H1 (cell line): ENCODE measurements around the gene GRM4. TPM values are rescaled to one million over a fixed set of nuclear protein-coding genes. Genes with fewer than 3 reads are reported as not detected.

Source experiments
- CTCF ChIA-PET: fragments of 300-600 bp; sonication (Branson Sonifier 250); formaldehyde crosslinking; loops from one replicate; lab custom pipeline; 2021; ENCODE audit not compliant: partially characterized antibody; lab: Charles Lee
- POLR2A ChIA-PET: fragments of 300-600 bp; sonication (Branson Sonifier 250); formaldehyde crosslinking; loops from one replicate; lab custom pipeline; 2021; ENCODE audit warnings: inconsistent platforms; ENCODE audit not compliant: partially characterized antibody; lab: Charles Lee
- DNase-seq, 2 experiments: peaks; one replicate each; pipeline versions ENCODE4 v3.0.0 to v3.0.0-alpha.2; 2010 to 2022; ENCODE audit warnings: low spot score in 2 of 2, low read depth in 1 of 2, mixed read lengths in 1 of 2
- FAIRE-seq: peaks from 2 replicates; lab custom pipeline; 2011; peaks lifted over from hg19 to GRCh38; lab: Jason Lieb, UNC
- H2AFZ ChIP-seq: 2 replicates; pipeline ENCODE4 v1.8.1; 2012; ENCODE audit warnings: low read length, inconsistent platforms
- H2AK5ac ChIP-seq: 2 replicates; pipeline ENCODE4 v1.6.1; 2013; ENCODE audit warnings: low read depth, low read length
- H2BK120ac ChIP-seq: replicated peaks from 2 replicates; pipeline ENCODE3; 2013; ENCODE audit warnings: low read depth, low read length, inconsistent platforms
- H2BK12ac ChIP-seq: 2 replicates; pipeline ENCODE4 v1.6.1; 2013; ENCODE audit warnings: low read depth, low read length
- H2BK15ac ChIP-seq: 2 replicates; pipeline ENCODE4 v1.6.1; 2013; ENCODE audit warnings: low read length
- H2BK20ac ChIP-seq: 2 replicates; pipeline ENCODE4 v1.6.1; 2013; ENCODE audit warnings: low read length
- H2BK5ac ChIP-seq: 2 replicates; pipeline ENCODE4 v1.6.1; 2013; ENCODE audit warnings: low read depth, low read length
- H3K14ac ChIP-seq: 2 replicates; pipeline ENCODE4 v1.6.1; 2013; ENCODE audit warnings: inconsistent platforms; ENCODE audit not compliant: insufficient read length
- H3K18ac ChIP-seq: 2 replicates; pipeline ENCODE4 v1.6.1; 2013; ENCODE audit warnings: low read length; ENCODE audit errors: extremely low read depth
- H3K23ac ChIP-seq: 2 replicates; pipeline ENCODE4 v1.6.1; 2013; ENCODE audit warnings: inconsistent platforms; ENCODE audit not compliant: insufficient read length
- H3K23me2 ChIP-seq: 2 replicates; pipeline ENCODE4 v1.6.1; 2013; ENCODE audit warnings: low read depth, low read length
- H3K27ac ChIP-seq: 2 replicates; pipeline ENCODE4 v1.6.1; 2011; ENCODE audit warnings: low read depth, low read length, inconsistent platforms
- H3K27me3 ChIP-seq, 4 experiments: replicated peaks in 1 of 4; 1 replicate in 1 of 4; 2 replicates in 3 of 4; pipeline versions ENCODE4 v1.6.1 to v1.8.1; 2011 to 2013; ENCODE audit warnings: low read length in 3 of 4, mild to moderate bottlenecking in 3 of 4, inconsistent platforms in 2 of 4, mixed read lengths in 2 of 4, moderate library complexity in 1 of 4; ENCODE audit not compliant: control insufficient read depth in 3 of 4, insufficient read depth in 3 of 4; ENCODE audit errors: extremely low read depth in 1 of 4
- H3K36me3 ChIP-seq, 4 experiments: 2 replicates each; pipeline versions ENCODE4 v1.6.1 to v1.8.1; 2011 to 2013; ENCODE audit warnings: mild to moderate bottlenecking in 4 of 4, low read length in 3 of 4, moderate library complexity in 2 of 4, control low read depth in 1 of 4, inconsistent platforms in 1 of 4; ENCODE audit not compliant: insufficient read depth in 4 of 4, control insufficient read depth in 2 of 4
- H3K4ac ChIP-seq: replicated peaks from 2 replicates; pipeline ENCODE3; 2013; ENCODE audit warnings: low read length, low read depth, mixed read lengths, inconsistent platforms; ENCODE audit not compliant: insufficient read length
- H3K4me1 ChIP-seq, 4 experiments: replicated peaks in 1 of 4; 1 replicate in 1 of 4; 2 replicates in 3 of 4; pipeline versions ENCODE4 v1.6.1 to v1.8.1; 2011 to 2013; ENCODE audit warnings: low read length in 3 of 4, inconsistent platforms in 2 of 4, mixed read lengths in 1 of 4; ENCODE audit not compliant: insufficient read depth in 4 of 4, control insufficient read depth in 3 of 4
- H3K4me2 ChIP-seq, 2 experiments: 2 replicates each; pipeline versions ENCODE4 v1.6.1 to v1.8.1; 2011 to 2013; ENCODE audit warnings: low read depth in 2 of 2, low read length in 2 of 2, control low read depth in 1 of 2, inconsistent platforms in 1 of 2, mild to moderate bottlenecking in 1 of 2; ENCODE audit not compliant: insufficient read depth in 1 of 2
- H3K4me3 ChIP-seq, 4 experiments: fragments of 200-600, 300-600 bp in 1 of 4; sonication (generic), shearing (Covaris generic), sonication (Bioruptor Twin) in 1 of 4; 2 replicates each; pipeline versions ENCODE4 v1.5.1 to v1.8.1; 2011 to 2016; ENCODE audit warnings: low read length in 4 of 4, low read depth in 3 of 4, control low read depth in 2 of 4, inconsistent platforms in 2 of 4, mild to moderate bottlenecking in 2 of 4, mixed read lengths in 1 of 4, moderate library complexity in 1 of 4; ENCODE audit not compliant: insufficient read depth in 2 of 4; ENCODE audit errors: extremely low read depth in 1 of 4
- H3K56ac ChIP-seq: replicated peaks from 2 replicates; pipeline ENCODE3; 2013; ENCODE audit warnings: low read depth, mild to moderate bottlenecking, mixed read lengths, low read length, inconsistent platforms; ENCODE audit not compliant: insufficient read length
- H3K79me1 ChIP-seq: 2 replicates; pipeline ENCODE4 v1.6.1; 2013; ENCODE audit warnings: low read depth, low read length, control low read depth
- H3K79me2 ChIP-seq, 2 experiments: 2 replicates each; pipeline versions ENCODE4 v1.6.1 to v1.8.1; 2012 to 2013; ENCODE audit warnings: low read length in 2 of 2, mild to moderate bottlenecking in 2 of 2, inconsistent platforms in 1 of 2; ENCODE audit not compliant: insufficient read depth in 2 of 2, control insufficient read depth in 1 of 2
- H3K9ac ChIP-seq, 4 experiments: replicated peaks in 1 of 4; 1 replicate in 1 of 4; 2 replicates in 3 of 4; pipeline versions ENCODE4 v1.6.1 to v1.8.1; 2011 to 2013; ENCODE audit warnings: low read depth in 3 of 4, low read length in 3 of 4, control low read depth in 2 of 4, mild to moderate bottlenecking in 2 of 4, moderate library complexity in 2 of 4, inconsistent platforms in 1 of 4; ENCODE audit errors: extremely low read depth in 1 of 4
- H3K9me3 ChIP-seq, 2 experiments: 2 replicates each; pipeline versions ENCODE4 v1.6.1 to v1.8.1; 2012 to 2013; ENCODE audit warnings: mild to moderate bottlenecking in 2 of 2, moderate library complexity in 2 of 2, control low read depth in 1 of 2, inconsistent platforms in 1 of 2, low read depth in 1 of 2, low read length in 1 of 2, mixed read lengths in 1 of 2; ENCODE audit not compliant: insufficient read depth in 2 of 2
- H4K20me1 ChIP-seq, 2 experiments: replicated peaks in 1 of 2; 2 replicates each; pipeline versions ENCODE3 to v1.8.1; 2011 to 2013; ENCODE audit warnings: inconsistent platforms in 2 of 2, low read length in 2 of 2, mild to moderate bottlenecking in 1 of 2; ENCODE audit not compliant: insufficient read depth in 2 of 2, control insufficient read depth in 1 of 2
- H4K5ac ChIP-seq: 2 replicates; pipeline ENCODE4 v1.6.1; 2013; ENCODE audit warnings: low read length, low read depth, mixed read lengths, inconsistent platforms; ENCODE audit not compliant: insufficient read length
- H4K8ac ChIP-seq: 2 replicates; pipeline ENCODE4 v1.8.0; 2013; ENCODE audit warnings: mild to moderate bottlenecking, moderate library complexity, low read length, inconsistent platforms; ENCODE audit not compliant: insufficient read depth; ENCODE audit errors: extremely low read depth
- H4K91ac ChIP-seq: replicated peaks from 2 replicates; pipeline ENCODE3; 2013; ENCODE audit warnings: low read length, mixed read lengths, inconsistent platforms; ENCODE audit not compliant: insufficient read length
- BACH1 ChIP-seq: IDR thresholded peaks from 2 replicates; pipeline ENCODE4 v1.6.1; 2012; ENCODE audit warnings: low read length, improper control_type of control experiment
- BRCA1 ChIP-seq: IDR thresholded peaks from 2 replicates; pipeline ENCODE4 v1.6.1; 2012; ENCODE audit warnings: low read depth, low read length, improper control_type of control experiment
- EP300 ChIP-seq, 2 experiments: IDR thresholded peaks; 1 replicate in 1 of 2; 2 replicates in 1 of 2; pipeline ENCODE4 v1.6.1; 2011 to 2012; ENCODE audit warnings: low read depth in 2 of 2, low read length in 2 of 2, mild to moderate bottlenecking in 2 of 2, borderline replicate concordance in 1 of 2, inconsistent platforms in 1 of 2, moderate library complexity in 1 of 2
- KDM1A ChIP-seq: fragments of 200-600, 300-600 bp; sonication (generic); IDR thresholded peaks from 2 replicates; pipeline ENCODE4 v1.7.1; 2016; ENCODE audit warnings: mild to moderate bottlenecking, low read length, borderline replicate concordance
- POLR2A ChIP-seq, 2 experiments: IDR thresholded peaks; 1 replicate in 1 of 2; 2 replicates in 1 of 2; pipeline ENCODE4 v1.6.1; 2011; ENCODE audit warnings: low read depth in 2 of 2, low read length in 2 of 2, mild to moderate bottlenecking in 2 of 2; ENCODE audit errors: control extremely low read depth in 1 of 2
- RBBP5 ChIP-seq: IDR thresholded peaks from 2 replicates; pipeline ENCODE4 v1.7.1; 2012; ENCODE audit warnings: low read depth, mild to moderate bottlenecking, inconsistent platforms, low read length, moderate library complexity, borderline replicate concordance
- SUZ12 ChIP-seq: fragments of 200-600 bp; sonication (generic); IDR thresholded peaks from 2 replicates; pipeline ENCODE4 v1.6.1; 2012; ENCODE audit warnings: mild to moderate bottlenecking, inconsistent platforms, low read length, moderate library complexity, mixed read lengths
- ZNF274 ChIP-seq: IDR thresholded peaks from 2 replicates; pipeline ENCODE4 v1.7.0; 2012; ENCODE audit warnings: low read length, borderline replicate concordance; ENCODE audit errors: extremely low read depth
- WGBS, 2 experiments: shearing (Covaris generic) in 1 of 2; methylation state at CpG; one replicate each; pipeline versions ENCODE4 v1.1.6 to v1.1.7; 2013 to 2015; ENCODE audit warnings: low lambda C conversion rate in 2 of 2, mixed read lengths in 2 of 2, inconsistent platforms in 1 of 2, low coverage in 1 of 2, missing lambda C conversion rate in 1 of 2; ENCODE audit not compliant: insufficient replicate concordance in 2 of 2, insufficient coverage in 1 of 2, insufficient read length in 1 of 2; ENCODE audit errors: extremely low coverage in 1 of 2, missing lambda C conversion rate in 1 of 2; 5-methylcytosine and 5-hydroxymethylcytosine counted together
- polyA plus RNA-seq, 7 experiments: library from polyadenylated mRNA; depleted of rRNA in 3 of 7; stranded (reverse) in 5 of 7; unstranded in 2 of 7; fragments of >200 nt in 5 of 7; fragments of 200-250 nt in 2 of 7; gene quantifications; 1 replicate in 5 of 7; 2 replicates in 1 of 7; 4 replicates in 1 of 7; pipeline versions ENCODE4 v1.2.1 to v1.2.3, GENCODE V29; 2011 to 2013; ENCODE audit warnings: missing spikeins in 2 of 7, mixed read lengths in 2 of 7
- total RNA-seq: library from RNA; stranded (reverse); fragmentation: NEBNext Ultra II Directional; extraction: Animal tissue kit (Norgen Biotek cat#: 25700); gene quantifications from 2 replicates; pipeline ENCODE4 v1.2.1, GENCODE V29; 2021
- TF ChIP-seq, protein P1 (sequence below): IDR thresholded peaks from 2 replicates; pipeline ENCODE4 v1.6.1; 2012; ENCODE audit warnings: inconsistent platforms
- TF ChIP-seq, protein P2 (sequence below): IDR thresholded peaks from 2 replicates; pipeline ENCODE4 v1.6.1; 2011; ENCODE audit warnings: low read depth, mild to moderate bottlenecking, low read length; ENCODE audit not compliant: insufficient read depth

The GRM4 gene
- total and polyA plus RNA-seq, 2 of the 8 experiments (the other 6 are each of a cell fraction or from before 2014, with no cell fraction given): 19.6 to 21.5 TPM

GRCh38 chr6:33975661-33976436 lies 170.0 kb downstream of the GRM4 start:
- Histone ChIP-seq H3K4me2 (peak overlapping the region; percentile 76 to 93), H4K5ac (no peak overlapping the region), H2BK20ac (no peak overlapping the region; the same call in 1 of the 2 replicates), H2BK15ac (peak overlapping the region; percentile 9; the same call in 1 of the 2 replicates), H2AFZ (peak overlapping the region; percentile 46; the same call in 1 of the 2 replicates), H2BK12ac (peak overlapping the region; percentile 45; the same call in 1 of the 2 replicates), H3K27ac (no peak overlapping the region), H4K91ac (no peak overlapping the region), H3K23me2 (no peaks in the 10 kb centered on the region; the same call in 1 of the 2 replicates), H3K23ac (no peak overlapping the region), H3K14ac (no peak overlapping the region), H3K79me2 (no peaks in the 10 kb centered on the region), H2AK5ac (no peak overlapping the region), H3K56ac (no peak overlapping the region), H4K8ac (peak overlapping the region; percentile 30; the same call in 1 of the 2 replicates), H3K4me1 (peaks cover 2 to 12% (median 3%) of the 10 kb centered on the region in 4 experiments; a peak in 5 of 7 replicates), H3K79me1 (no peaks in the 10 kb centered on the region), H3K4me3 (peak overlapping the region; percentile 35 to 63 (median 52)), H2BK120ac (no peak overlapping the region), H3K36me3 (no peaks in the 10 kb centered on the region), H3K18ac (peak overlapping the region; percentile 85), H3K27me3 (peaks cover 5 to 14% (median 11%) of the 10 kb centered on the region in 4 experiments), H3K4ac (no peak overlapping the region), H2BK5ac (no peak overlapping the region), H4K20me1 (peaks cover 0 to 2% of the 10 kb centered on the region in 2 experiments), H3K9me3 (no peaks in the 10 kb centered on the region), H3K9ac (no peak overlapping the region)
- CTCF ChIA-PET: interaction anchor here (0.7 to 11.9 kb wide), 13 partner anchors 8 to 321 kb away, joined by 3 to 98 read pairs (median 3); no protein-coding TSS in a partner anchor
- 12% methylated on average over 26 of the region's 44 CpGs; no CpG with 5 or more reads in 1 of the 2 experiments for WGBS, 2 experiments
- DNase-seq: peak in 1 of 2 experiments; percentile 70
- POLR2A ChIA-PET: interaction anchor here (1.6 to 1.7 kb wide), 2 partner anchors 14 to 198 kb away, joined by 3 to 4 read pairs; no protein-coding TSS in a partner anchor
- no peak for FAIRE-seq
- TF ChIP-seq BRCA1 (no peak), KDM1A (no peak), BACH1 (no peak), RBBP5 (peak; percentile 68; the same call in 1 of the 2 replicates), POLR2A (IDR thresholded peaks at IDR 0.05; ENCODE audit: control extremely low read depth in 1 of 2, low read depth in 2 of 2, low read length in 2 of 2) (no peak), EP300 (IDR thresholded peaks at IDR 0.05; ENCODE audit: borderline replicate concordance in 1 of 2, low read depth in 2 of 2, low read length in 2 of 2) (no peak), ZNF274 (no peak), SUZ12 (0 out of 2 replicates have a peak, but pooled peaks have one; percentile 32)
- TF ChIP-seq, protein P1, sequence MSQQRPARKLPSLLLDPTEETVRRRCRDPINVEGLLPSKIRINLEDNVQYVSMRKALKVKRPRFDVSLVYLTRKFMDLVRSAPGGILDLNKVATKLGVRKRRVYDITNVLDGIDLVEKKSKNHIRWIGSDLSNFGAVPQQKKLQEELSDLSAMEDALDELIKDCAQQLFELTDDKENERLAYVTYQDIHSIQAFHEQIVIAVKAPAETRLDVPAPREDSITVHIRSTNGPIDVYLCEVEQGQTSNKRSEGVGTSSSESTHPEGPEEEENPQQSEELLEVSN: no peak
- TF ChIP-seq, protein P2, sequence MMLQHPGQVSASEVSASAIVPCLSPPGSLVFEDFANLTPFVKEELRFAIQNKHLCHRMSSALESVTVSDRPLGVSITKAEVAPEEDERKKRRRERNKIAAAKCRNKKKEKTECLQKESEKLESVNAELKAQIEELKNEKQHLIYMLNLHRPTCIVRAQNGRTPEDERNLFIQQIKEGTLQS: no peak
